NT2/D1 (cell line): ENCODE measurements around the gene ARFGAP2.
A peak's percentile ranks its signal among the peaks of the same experiment; 100 is the strongest.

ENCODE experiments used
- DNase-seq: peaks from one replicate; pipeline ENCODE4 v3.0.0-alpha.2; 2011; ENCODE audit warnings: low read depth, low spot score
- H3K27me3 ChIP-seq: 2 replicates; pipeline ENCODE4 v1.6.0; 2011; ENCODE audit warnings: mild to moderate bottlenecking; ENCODE audit not compliant: insufficient read length, insufficient read depth
- H3K36me3 ChIP-seq: 2 replicates; pipeline ENCODE4 v1.6.1; 2011; ENCODE audit warnings: mild to moderate bottlenecking, low read length, mixed read lengths; ENCODE audit not compliant: insufficient read depth, insufficient read length
- H3K4me1 ChIP-seq: 2 replicates; pipeline ENCODE4 v1.5.1; 2011; ENCODE audit not compliant: insufficient read depth, insufficient read length
- H3K4me3 ChIP-seq: 2 replicates; pipeline ENCODE4 v1.5.1; 2011; ENCODE audit warnings: low read depth; ENCODE audit not compliant: insufficient read length
- H3K9ac ChIP-seq: 2 replicates; pipeline ENCODE4 v1.6.0; 2011; ENCODE audit warnings: low read depth; ENCODE audit not compliant: insufficient read length
- H3K9me3 ChIP-seq: 2 replicates; pipeline ENCODE4 v1.5.1; 2011; ENCODE audit warnings: mild to moderate bottlenecking, low read length; ENCODE audit not compliant: insufficient read depth
- SUZ12 ChIP-seq: IDR thresholded peaks from 2 replicates; pipeline ENCODE4 v1.6.1; 2011; ENCODE audit not compliant: insufficient read length, insufficient read depth; ENCODE audit errors: extremely low read depth
- YY1 ChIP-seq: IDR thresholded peaks from 2 replicates; pipeline ENCODE4 v1.6.1; 2011; ENCODE audit not compliant: insufficient read length, insufficient read depth
- ZNF274 ChIP-seq: IDR thresholded peaks from 2 replicates; pipeline ENCODE4 v1.6.1; 2011; ENCODE audit warnings: mild to moderate bottlenecking, low read depth, low read length

Gene ARFGAP2

DNA sequence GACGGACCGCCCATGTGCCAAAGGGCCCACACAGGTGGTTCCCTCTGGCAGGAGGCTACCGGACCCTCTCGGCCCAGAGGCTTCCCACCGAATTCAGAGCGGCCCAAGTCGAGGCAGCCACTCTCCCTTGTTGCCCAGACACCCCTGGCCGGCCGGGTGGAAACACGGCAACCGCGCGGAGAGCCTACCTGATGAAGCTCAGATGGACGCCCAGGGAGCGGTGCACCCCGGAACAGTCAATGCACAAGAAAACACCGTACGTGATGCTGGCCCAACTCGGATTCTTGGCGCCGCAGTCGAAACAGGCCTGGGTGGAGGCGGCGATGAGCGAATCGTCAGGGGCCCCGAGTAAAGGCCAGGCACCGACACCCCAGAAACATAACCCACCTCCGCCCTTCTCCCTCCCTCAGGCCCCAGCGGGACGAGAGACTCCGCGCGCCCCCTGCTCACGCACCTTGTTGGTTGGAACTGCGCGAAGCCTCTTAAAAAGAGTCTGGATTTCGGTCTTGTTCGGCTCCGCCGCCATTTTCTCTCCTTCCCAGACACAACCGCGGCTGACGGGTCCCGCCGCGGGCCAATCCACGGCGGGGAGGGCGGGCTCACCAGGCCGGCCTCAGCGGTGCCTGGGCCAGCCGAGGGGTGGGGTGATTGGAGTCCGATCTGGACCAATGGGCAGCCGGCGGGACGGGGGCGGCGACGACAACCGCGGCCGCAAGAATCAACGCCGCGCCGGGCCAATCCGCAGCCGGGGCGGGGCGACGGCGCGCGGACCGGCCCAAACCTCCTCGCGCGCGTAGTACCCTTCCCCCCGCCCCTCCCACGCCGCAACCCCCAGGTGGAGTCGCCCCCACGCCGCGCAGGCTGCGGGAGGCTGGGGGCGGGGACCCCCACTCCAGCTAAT is at the start of gene ARFGAP2:
Gene ARFGAP2 (minus strand): TSS at position 552 of the 901 bp plus-strand sequence. CDS start 26 bp downstream, at position 526.
- Histone ChIP-seq H3K36me3 (peaks cover 75% of the 10 kb centered on the region), H3K4me1 (peaks cover 28% of the 10 kb centered on the region)
- TF ChIP-seq YY1 (peak; percentile 76), ZNF274 (no peak)

DNA sequence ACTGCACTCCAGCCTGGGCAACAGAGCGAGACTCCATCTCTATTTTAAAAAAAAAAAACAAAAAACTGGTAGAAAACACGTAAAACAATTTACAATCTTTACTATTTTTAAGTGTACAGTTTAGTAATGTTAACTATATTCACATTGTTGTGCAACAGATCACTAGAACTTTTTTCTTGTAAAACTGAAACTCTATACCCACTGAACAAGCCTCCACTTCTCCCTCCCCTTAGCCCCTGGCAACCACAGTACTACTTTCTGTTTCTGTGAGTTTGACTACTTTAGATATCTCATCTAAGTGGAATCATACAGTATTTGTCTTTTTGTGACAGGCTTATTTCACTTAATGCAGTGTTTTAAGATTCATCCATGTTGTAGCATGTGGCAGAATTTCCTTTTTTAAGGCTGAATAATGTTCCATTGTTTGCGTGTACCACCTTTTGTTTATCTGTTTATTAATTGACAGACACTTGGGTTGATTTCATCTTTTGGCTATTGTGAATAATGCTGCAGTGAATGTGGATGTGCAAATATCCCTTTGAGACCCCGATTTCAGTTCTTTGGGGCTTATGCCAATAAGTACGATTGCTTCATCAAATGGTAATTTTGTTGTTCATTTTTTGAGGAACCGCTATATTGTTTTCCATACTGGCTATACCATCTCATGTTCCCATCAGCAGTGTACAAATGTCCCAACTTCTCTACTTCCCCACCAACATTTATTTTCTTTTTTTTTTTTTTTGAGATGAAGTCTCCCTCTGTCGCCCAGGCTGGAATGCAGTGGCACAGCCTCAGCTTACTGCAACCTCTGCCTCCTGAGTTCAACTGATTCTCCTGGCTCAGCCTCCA is 49.1 kb upstream of the ARFGAP2 start:
- Histone ChIP-seq H3K36me3 (peaks cover 61% of the 10 kb centered on the region), H3K9ac (no peak overlapping the region), H3K27me3 (no peaks in the 10 kb centered on the region), H3K9me3 (no peaks in the 10 kb centered on the region), H3K4me1 (no peaks in the 10 kb centered on the region), H3K4me3 (no peak overlapping the region)
- DNase-seq, result no peak
- TF ChIP-seq YY1, result no peak
- no peak for TF ChIP-seq ZNF274
- no peak for TF ChIP-seq SUZ12

More for the DNA sequence above, at the start of gene ARFGAP2:
- Histone ChIP-seq H3K27me3 (no peaks in the 10 kb centered on the region), H3K9me3 (no peaks in the 10 kb centered on the region), H3K4me3 (peak within 1 kb of the TSS; percentile 94), H3K9ac (peak within 1 kb of the TSS; percentile 100)
- DNase-seq, result peak; percentile 95

DNA sequence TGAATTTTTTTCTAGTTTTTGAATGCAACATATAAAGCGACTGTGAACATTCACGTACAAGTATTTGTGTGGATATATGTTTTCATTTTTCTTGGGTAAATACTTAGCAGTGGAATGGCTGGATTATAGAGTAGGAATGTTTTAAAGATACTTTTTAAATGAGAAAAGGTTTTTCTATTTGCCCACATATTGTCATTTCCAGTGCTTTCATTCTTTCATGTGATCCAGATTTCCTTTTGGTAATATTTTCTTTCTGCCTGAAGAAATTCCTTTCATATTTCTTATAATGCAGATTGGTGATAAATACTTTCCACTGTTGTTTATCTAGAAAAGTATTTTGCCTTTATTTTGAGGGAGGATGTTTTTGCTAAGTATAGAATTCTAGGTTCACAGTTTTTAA is 46.0 kb upstream of the ARFGAP2 start:
- TF ChIP-seq SUZ12 (no peak), YY1 (no peak), ZNF274 (no peak)
- H3K9me3 ChIP-seq, result no peaks in the 10 kb centered on the region
- no peaks in the 10 kb centered on the region for H3K4me1 ChIP-seq
- no peaks in the 10 kb centered on the region for H3K27me3 ChIP-seq
- H3K9ac ChIP-seq, result no peak overlapping the region
- H3K4me3 ChIP-seq, result no peak overlapping the region
- H3K36me3 ChIP-seq, result peaks cover 63% of the 10 kb centered on the region
- DNase-seq, result no peak

DNA sequence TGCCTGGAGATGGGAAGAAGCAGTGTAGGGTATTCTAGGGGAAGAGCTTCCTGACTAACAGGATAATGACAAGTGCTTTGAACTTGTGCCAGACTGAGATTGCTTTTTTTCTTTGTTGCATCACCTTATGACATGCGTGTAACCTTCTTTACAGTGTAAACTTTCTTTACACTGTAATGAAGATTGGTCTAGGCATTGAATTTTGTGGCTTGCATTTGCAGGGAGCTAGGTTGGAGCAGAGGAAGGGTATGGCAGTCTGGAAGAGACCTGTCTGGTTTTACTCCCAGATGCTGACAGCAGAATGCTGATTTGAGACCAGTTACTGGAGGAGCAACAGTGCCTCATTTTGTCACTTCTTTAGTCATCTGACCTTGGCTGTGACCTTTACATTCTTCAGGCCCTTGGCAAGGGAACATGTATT is 43.7 kb upstream of the ARFGAP2 start:
- TF ChIP-seq ZNF274, result no peak
- no peak for TF ChIP-seq YY1
- no peak for TF ChIP-seq SUZ12
- Histone ChIP-seq H3K9ac (no peak overlapping the region), H3K4me3 (no peak overlapping the region), H3K4me1 (peaks cover 2% of the 10 kb centered on the region), H3K36me3 (peaks cover 53% of the 10 kb centered on the region), H3K27me3 (no peaks in the 10 kb centered on the region), H3K9me3 (no peaks in the 10 kb centered on the region)
- DNase-seq, result no peak

GRCh38 chr11:47216121-47216798 is 39.6 kb upstream of the ARFGAP2 start:
- peaks cover 33% of the 10 kb centered on the region for H3K36me3 ChIP-seq
- no peaks in the 10 kb centered on the region for H3K9me3 ChIP-seq
- peak overlapping the region; percentile 74 for H3K9ac ChIP-seq
- peaks cover 6% of the 10 kb centered on the region for H3K4me1 ChIP-seq
- no peaks in the 10 kb centered on the region for H3K27me3 ChIP-seq
- DNase-seq, result no peak
- H3K4me3 ChIP-seq, result peak overlapping the region; percentile 60
- TF ChIP-seq ZNF274 (no peak), SUZ12 (no peak), YY1 (no peak)

- Histone ChIP-seq H3K4me1 (peaks cover 6% of the 10 kb centered on the region), H3K9me3 (no peaks in the 10 kb centered on the region), H3K36me3 (peaks cover 27% of the 10 kb centered on the region), H3K9ac (peak overlapping the region; percentile 74), H3K27me3 (no peaks in the 10 kb centered on the region), H3K4me3 (peak overlapping the region; percentile 60)
- no peak for DNase-seq
- TF ChIP-seq YY1, result no peak
- no peak for TF ChIP-seq SUZ12
- no peak for TF ChIP-seq ZNF274
Measured at GRCh38 chr11:47215366-47215910, 38.8 kb upstream of the ARFGAP2 start.
